Skeletal muscle satellite cell (primary cell): ENCODE data around the gene ACP7.

ENCODE experiments used
- H3K27me3 ChIP-seq: 2 replicates; pipeline ENCODE4 v1.7.0; 2013; ENCODE audit warnings: low read length; ENCODE audit not compliant: control insufficient read depth, insufficient read depth
- H3K36me3 ChIP-seq: 2 replicates; pipeline ENCODE4 v1.7.0; 2013; ENCODE audit warnings: mild to moderate bottlenecking, control low read depth, low read length; ENCODE audit not compliant: insufficient read depth
- H3K4me1 ChIP-seq: 2 replicates; pipeline ENCODE4 v1.7.0; 2013; ENCODE audit warnings: low read length; ENCODE audit not compliant: control insufficient read depth, insufficient read depth
- H3K4me2 ChIP-seq: 2 replicates; pipeline ENCODE4 v1.7.0; 2013; ENCODE audit warnings: mild to moderate bottlenecking, low read length
- H3K4me3 ChIP-seq: 2 replicates; pipeline ENCODE4 v1.7.0; 2013; ENCODE audit warnings: low read length
- H3K9ac ChIP-seq: 2 replicates; pipeline ENCODE4 v1.7.0; 2013; ENCODE audit warnings: mild to moderate bottlenecking, low read depth, low read length, moderate library complexity
- H3K9me3 ChIP-seq: replicated peaks from 2 replicates; pipeline ENCODE4 v1.7.0; 2013; ENCODE audit warnings: mild to moderate bottlenecking, control low read depth, low read length

The ACP7 gene

GRCh38 chr19:39126312-39127187 lies 42.4 kb downstream of the ACP7 start:
- Histone ChIP-seq H3K27me3 (no peaks in the 10 kb centered on the region), H3K36me3 (no peaks in the 10 kb centered on the region), H3K9me3 (no peaks in the 10 kb centered on the region), H3K4me2 (peak overlapping the region; percentile 96), H3K4me1 (peaks cover 43% of the 10 kb centered on the region), H3K9ac (peak overlapping the region; percentile 89), H3K4me3 (peak overlapping the region; percentile 92)

- H3K4me3 ChIP-seq: no peak overlapping the region
- H3K9me3 ChIP-seq: no peaks in the 10 kb centered on the region
- no peak overlapping the region for H3K9ac ChIP-seq
- H3K36me3 ChIP-seq: no peaks in the 10 kb centered on the region
- peaks cover 45% of the 10 kb centered on the region for H3K4me1 ChIP-seq
- no peaks in the 10 kb centered on the region for H3K27me3 ChIP-seq
- H3K4me2 ChIP-seq: peak overlapping the region; percentile 96
Observed at GRCh38 chr19:39127812-39128515, 43.8 kb downstream of the ACP7 start.

- Histone ChIP-seq H3K4me2 (peak overlapping the region; percentile 96), H3K36me3 (no peaks in the 10 kb centered on the region), H3K4me3 (no peak overlapping the region), H3K4me1 (peaks cover 45% of the 10 kb centered on the region), H3K9me3 (no peaks in the 10 kb centered on the region), H3K27me3 (no peaks in the 10 kb centered on the region), H3K9ac (no peak overlapping the region)
Observed at GRCh38 chr19:39128516-39129079, 44.4 kb downstream of the ACP7 start.

GRCh38 chr19:39129116-39129515 lies 44.9 kb downstream of the ACP7 start:
- H3K9ac ChIP-seq: no peak overlapping the region
- H3K36me3 ChIP-seq: no peaks in the 10 kb centered on the region
- no peak overlapping the region for H3K4me3 ChIP-seq
- H3K4me1 ChIP-seq: peaks cover 45% of the 10 kb centered on the region
- H3K9me3 ChIP-seq: no peaks in the 10 kb centered on the region
- no peaks in the 10 kb centered on the region for H3K27me3 ChIP-seq
- H3K4me2 ChIP-seq: no peak overlapping the region

- Histone ChIP-seq H3K9ac (peak overlapping the region; percentile 63), H3K9me3 (no peaks in the 10 kb centered on the region), H3K4me3 (peak overlapping the region; percentile 39), H3K4me1 (peaks cover 42% of the 10 kb centered on the region), H3K4me2 (peak overlapping the region; percentile 63), H3K27me3 (no peaks in the 10 kb centered on the region), H3K36me3 (no peaks in the 10 kb centered on the region)
Observed at GRCh38 chr19:39130337-39131254, 46.4 kb downstream of the ACP7 start.

- H3K4me3 ChIP-seq: peak overlapping the region; percentile 39
- H3K27me3 ChIP-seq: no peaks in the 10 kb centered on the region
- H3K4me2 ChIP-seq: peak overlapping the region; percentile 63
- H3K36me3 ChIP-seq: no peaks in the 10 kb centered on the region
- no peaks in the 10 kb centered on the region for H3K9me3 ChIP-seq
- H3K4me1 ChIP-seq: peaks cover 42% of the 10 kb centered on the region
- H3K9ac ChIP-seq: peak overlapping the region; percentile 63
Observed at GRCh38 chr19:39131255-39131755, 47.1 kb downstream of the ACP7 start.

GRCh38 chr19:39132344-39132969 lies 48.3 kb downstream of the ACP7 start:
- Histone ChIP-seq H3K4me3 (no peak overlapping the region), H3K9ac (no peak overlapping the region), H3K27me3 (no peaks in the 10 kb centered on the region), H3K4me1 (peaks cover 32% of the 10 kb centered on the region), H3K36me3 (no peaks in the 10 kb centered on the region), H3K9me3 (no peaks in the 10 kb centered on the region), H3K4me2 (no peak overlapping the region)

GRCh38 chr19:39133431-39134270 lies 49.5 kb downstream of the ACP7 start:
- Histone ChIP-seq H3K4me1 (peaks cover 21% of the 10 kb centered on the region), H3K4me2 (no peak overlapping the region), H3K9ac (no peak overlapping the region), H3K36me3 (no peaks in the 10 kb centered on the region), H3K4me3 (no peak overlapping the region), H3K27me3 (no peaks in the 10 kb centered on the region), H3K9me3 (no peaks in the 10 kb centered on the region)

- Histone ChIP-seq H3K27me3 (no peaks in the 10 kb centered on the region), H3K9ac (no peak overlapping the region), H3K4me2 (no peak overlapping the region), H3K9me3 (no peaks in the 10 kb centered on the region), H3K4me1 (peaks cover 11% of the 10 kb centered on the region), H3K36me3 (no peaks in the 10 kb centered on the region), H3K4me3 (no peak overlapping the region)
Observed at GRCh38 chr19:39135701-39136100, 51.5 kb downstream of the ACP7 start.
